WTC11 (cell line): ENCODE results near the gene SPTLC2. TPM values are rescaled to one million over a fixed set of nuclear protein-coding genes. Genes with fewer than 3 reads are reported as not detected.

ENCODE experiments used
- ATAC-seq: fragments of 200-7000 bp; cut with Tn5 transposase; 2 replicates; pipeline ENCODE4 v1.10.0; 2021; ENCODE audit warnings: mild to moderate bottlenecking, moderate library complexity
- CTCF ChIA-PET: fragments of 300-600 bp; sonication (Branson Sonifier 250); formaldehyde crosslinking; loops from one replicate; lab custom pipeline; 2021; ENCODE audit warnings: antibody characterized with exemption; lab: Charles Lee
- POLR2A ChIA-PET: fragments of 350-600 bp; sonication (Branson Sonifier 250); formaldehyde crosslinking; loops from one replicate; lab custom pipeline; 2021; ENCODE audit warnings: antibody characterized with exemption; lab: Charles Lee
- DNase-seq: peaks from one replicate; pipeline ENCODE4 v3.0.0; 2021; ENCODE audit warnings: low spot score
- H3K27ac Mint-ChIP-seq: 2 replicates; pipeline ENCODE4 v1.8.0; 2021; ENCODE audit warnings: mixed read lengths
- H3K27me3 Mint-ChIP-seq: 2 replicates; pipeline ENCODE4 v1.8.0; 2021; ENCODE audit warnings: low read depth, mild to moderate bottlenecking, moderate library complexity, mixed read lengths
- H3K36me3 Mint-ChIP-seq: 2 replicates; pipeline ENCODE4 v1.8.0; 2021; ENCODE audit warnings: mixed read lengths
- H3K4me1 Mint-ChIP-seq: 2 replicates; pipeline ENCODE4 v1.8.0; 2022; ENCODE audit warnings: mixed read lengths
- H3K4me3 Mint-ChIP-seq: 2 replicates; pipeline ENCODE4 v1.8.0; 2021; ENCODE audit warnings: mild to moderate bottlenecking, moderate library complexity, mixed read lengths
- H3K9me3 Mint-ChIP-seq: 2 replicates; pipeline ENCODE4 v1.8.0; 2021; ENCODE audit warnings: mixed read lengths
- ATF2 ChIP-seq: sonication (generic); formaldehyde crosslinking; IDR thresholded peaks from 2 replicates; pipeline ENCODE4 v1.8.1; 2022; ENCODE audit warnings: low read depth, missing genetic modification reagents, borderline replicate concordance
- E2F5 ChIP-seq: sonication (generic); formaldehyde crosslinking; IDR thresholded peaks from 2 replicates; pipeline ENCODE4 v1.8.1; 2022; ENCODE audit warnings: mild to moderate bottlenecking, moderate library complexity, missing genetic modification reagents
- ELF4 ChIP-seq: sonication (generic); formaldehyde crosslinking; IDR thresholded peaks from 2 replicates; pipeline ENCODE4 v1.8.1; 2022; ENCODE audit warnings: low read depth, mild to moderate bottlenecking, moderate library complexity, missing genetic modification reagents
- EMX1 ChIP-seq: fragments of 250-450 bp; sonication (Bioruptor Pico); IDR thresholded peaks from 2 replicates; pipeline ENCODE4 v1.8.0; 2021; ENCODE audit warnings: mild to moderate bottlenecking
- ESRRA ChIP-seq: sonication (generic); formaldehyde crosslinking; IDR thresholded peaks from 2 replicates; pipeline ENCODE4 v1.8.1; 2022; ENCODE audit warnings: mild to moderate bottlenecking, missing genetic modification reagents, borderline replicate concordance
- ETV6 ChIP-seq: sonication (generic); formaldehyde crosslinking; IDR thresholded peaks from 2 replicates; pipeline ENCODE4 v1.8.1; 2022; ENCODE audit warnings: mild to moderate bottlenecking, missing genetic modification reagents
- IRF1 ChIP-seq: sonication (generic); formaldehyde crosslinking; IDR thresholded peaks from 2 replicates; pipeline ENCODE4 v1.8.0; 2023; ENCODE audit warnings: missing genetic modification reagents
- JAZF1 ChIP-seq: fragments of 250-450 bp; sonication (Bioruptor Pico); IDR thresholded peaks from 2 replicates; pipeline ENCODE4 v1.9.0; 2021; ENCODE audit warnings: moderate library complexity, mild to moderate bottlenecking, inconsistent platforms
- JUN ChIP-seq: sonication (generic); formaldehyde crosslinking; IDR thresholded peaks from 2 replicates; pipeline ENCODE4 v1.8.0; 2023; ENCODE audit warnings: mild to moderate bottlenecking, missing genetic modification reagents
- MAX ChIP-seq: sonication (generic); formaldehyde crosslinking; IDR thresholded peaks from 2 replicates; pipeline ENCODE4 v1.8.0; 2022; ENCODE audit warnings: mild to moderate bottlenecking, missing genetic modification reagents
- MLX ChIP-seq: sonication (generic); formaldehyde crosslinking; IDR thresholded peaks from 2 replicates; pipeline ENCODE4 v1.8.1; 2023; ENCODE audit warnings: mild to moderate bottlenecking, missing genetic modification reagents, moderate library complexity
- NFATC4 ChIP-seq: fragments of 250-450 bp; sonication (Bioruptor Pico); IDR thresholded peaks from 2 replicates; pipeline ENCODE4 v1.9.0; 2021; ENCODE audit warnings: mild to moderate bottlenecking
- NR2C2 ChIP-seq: sonication (generic); formaldehyde crosslinking; IDR thresholded peaks from 2 replicates; pipeline ENCODE4 v1.8.0; 2022; ENCODE audit warnings: mild to moderate bottlenecking, missing genetic modification reagents
- PRRX2 ChIP-seq: fragments of 250-450 bp; sonication (Bioruptor Pico); IDR thresholded peaks from 2 replicates; pipeline ENCODE4 v1.8.0; 2021; ENCODE audit warnings: mild to moderate bottlenecking
- SMAD4 ChIP-seq: sonication (generic); formaldehyde crosslinking; IDR thresholded peaks from 2 replicates; pipeline ENCODE4 v1.8.0; 2022; ENCODE audit warnings: mild to moderate bottlenecking, missing genetic modification reagents
- SP1 ChIP-seq: sonication (generic); formaldehyde crosslinking; conservative IDR thresholded peaks from 2 replicates; pipeline ENCODE4 v1.8.1; 2022; ENCODE audit warnings: missing genetic modification reagents
- ZNF121 ChIP-seq: sonication (generic); formaldehyde crosslinking; IDR thresholded peaks from 2 replicates; pipeline ENCODE4 v1.8.0; 2023; ENCODE audit warnings: missing genetic modification reagents
- ZNF263 ChIP-seq: sonication (generic); formaldehyde crosslinking; IDR thresholded peaks from 2 replicates; pipeline ENCODE4 v1.8.1; 2022; ENCODE audit warnings: low read depth, mild to moderate bottlenecking, moderate library complexity, missing genetic modification reagents
- ZNF281 ChIP-seq: sonication (generic); formaldehyde crosslinking; IDR thresholded peaks from 2 replicates; pipeline ENCODE4 v1.8.0; 2023; ENCODE audit warnings: mild to moderate bottlenecking, missing genetic modification reagents
- ZNF532 ChIP-seq: fragments of 250-450 bp; sonication (Bioruptor Pico); IDR thresholded peaks from 2 replicates; pipeline ENCODE4 v1.9.0; 2021; ENCODE audit warnings: mild to moderate bottlenecking, borderline replicate concordance
- total RNA-seq: library from RNA; stranded (reverse); gene quantifications from 3 replicates; pipeline ENCODE4 v1.2.3, GENCODE V29; 2021

SPTLC2 gene
- total RNA-seq, 1 experiment from 2014 or later, result 40.1 TPM

GRCh38 chr14:77593501-77593961 is 22.9 kb downstream of the SPTLC2 start:
- ChIA-PET POLR2A (no interaction called here), CTCF (no interaction called here)
- Mint-ChIP-seq H3K27ac (peak overlapping the region; percentile 91), H3K27me3 (no peaks in the 10 kb centered on the region), H3K4me1 (peaks cover 9% of the 10 kb centered on the region), H3K36me3 (peaks cover 36% of the 10 kb centered on the region), H3K9me3 (no peaks in the 10 kb centered on the region), H3K4me3 (no peak overlapping the region)
- DNase-seq (no peak), ATAC-seq (no peak)
- TF ChIP-seq ZNF532 (no peak), ETV6 (CRISPR knock-in tag) (no peak), JUN (CRISPR knock-in tag) (no peak), ESRRA (no peak), NR2C2 (CRISPR knock-in tag) (no peak), JAZF1 (CRISPR knock-in tag) (no peak)

GRCh38 chr14:77590845-77591485 is 25.5 kb downstream of the SPTLC2 start:
- TF ChIP-seq NFATC4 (CRISPR knock-in tag) (no peak), EMX1 (CRISPR knock-in tag) (no peak), E2F5 (CRISPR knock-in tag) (no peak), ELF4 (CRISPR knock-in tag) (no peak), JUN (CRISPR knock-in tag) (no peak), ZNF263 (CRISPR knock-in tag) (no peak), JAZF1 (CRISPR knock-in tag) (no peak)
- DNase-seq (no peak), ATAC-seq (no peak)
- H3K4me1 Mint-ChIP-seq, result peaks cover 8% of the 10 kb centered on the region
- H3K4me3 Mint-ChIP-seq, result no peak overlapping the region
- H3K27ac Mint-ChIP-seq, result no peak overlapping the region; the same call in 1 of the 2 replicates
- H3K36me3 Mint-ChIP-seq, result peaks cover 25% of the 10 kb centered on the region
- POLR2A ChIA-PET, result no interaction called here
- no peaks in the 10 kb centered on the region for H3K27me3 Mint-ChIP-seq
- no peaks in the 10 kb centered on the region for H3K9me3 Mint-ChIP-seq
- CTCF ChIA-PET, result no interaction called here

- CTCF ChIA-PET, result no interaction called here
- no peak overlapping the region for H3K27ac Mint-ChIP-seq
- ATAC-seq (no peak), DNase-seq (no peak)
- peaks cover 10% of the 10 kb centered on the region for H3K36me3 Mint-ChIP-seq
- POLR2A ChIA-PET, result interaction anchor here (0.6 to 0.7 kb wide), 2 partner anchors 14 to 1462 kb away, joined by 4 read pairs; no protein-coding TSS in a partner anchor
- peaks cover 8% of the 10 kb centered on the region for H3K4me1 Mint-ChIP-seq
- no peak overlapping the region for H3K4me3 Mint-ChIP-seq
- H3K27me3 Mint-ChIP-seq, result no peaks in the 10 kb centered on the region
- no peaks in the 10 kb centered on the region for H3K9me3 Mint-ChIP-seq
- TF ChIP-seq MAX (CRISPR knock-in tag), result no peak
- TF ChIP-seq SP1 (CRISPR knock-in tag), result no peak
- TF ChIP-seq NFATC4 (CRISPR knock-in tag), result no peak
- TF ChIP-seq JAZF1 (CRISPR knock-in tag), result no peak
- no peak for TF ChIP-seq PRRX2
- no peak for TF ChIP-seq ATF2 (CRISPR knock-in tag)
- TF ChIP-seq MLX, result no peak
- no peak for TF ChIP-seq SMAD4 (CRISPR knock-in tag)
- TF ChIP-seq IRF1 (CRISPR knock-in tag), result no peak
- no peak for TF ChIP-seq ZNF281 (CRISPR knock-in tag)
- TF ChIP-seq ZNF121 (CRISPR knock-in tag), result no peak
- TF ChIP-seq EMX1 (CRISPR knock-in tag), result no peak
Observed at GRCh38 chr14:77589099-77589498, 27.3 kb downstream of the SPTLC2 start.
